GM12865 (cell line): ENCODE data around the gene RFXANK.
A peak's percentile ranks its signal among the peaks of the same experiment; 100 is the strongest.

Experiments
- DNase-seq: peaks from one replicate; pipeline ENCODE4 v3.0.0; 2010; ENCODE audit warnings: low read depth
- H3K4me3 ChIP-seq: 2 replicates; pipeline ENCODE4 v1.5.1; 2011; ENCODE audit warnings: mild to moderate bottlenecking, low read depth, low read length, control low read depth
- TF ChIP-seq, protein P1 (sequence below): IDR thresholded peaks from 2 replicates; pipeline ENCODE4 v1.5.1; 2011; ENCODE audit warnings: low read length, control low read depth, low read depth, inconsistent platforms; ENCODE audit not compliant: insufficient read depth; ENCODE audit errors: missing control alignments

The RFXANK gene

DNA sequence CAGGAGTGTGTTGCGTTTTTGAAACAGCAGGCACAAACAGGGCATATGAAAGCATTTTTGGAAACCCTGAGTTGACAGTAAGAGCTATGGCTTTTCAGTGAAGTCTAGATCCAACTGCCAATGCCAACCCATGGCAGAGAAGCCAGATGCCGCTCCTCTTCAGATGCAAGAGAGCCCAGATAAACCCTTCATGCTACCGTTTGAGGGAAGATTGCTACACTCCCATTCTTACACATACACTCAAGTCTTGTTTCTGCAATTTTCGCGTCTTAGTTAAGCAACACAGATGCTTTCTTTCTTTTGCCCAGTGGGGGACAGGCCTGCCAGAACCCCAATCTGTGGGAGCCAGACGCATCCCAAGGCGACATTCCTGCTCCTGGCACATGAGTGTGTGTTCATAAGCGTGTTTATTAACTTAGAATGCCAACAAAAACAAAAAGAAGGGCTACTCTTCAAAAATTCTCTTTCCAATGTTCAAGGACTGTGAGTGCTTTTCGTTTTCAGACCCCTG, 10.5 kb upstream of the RFXANK start:
- TF ChIP-seq, protein P1, sequence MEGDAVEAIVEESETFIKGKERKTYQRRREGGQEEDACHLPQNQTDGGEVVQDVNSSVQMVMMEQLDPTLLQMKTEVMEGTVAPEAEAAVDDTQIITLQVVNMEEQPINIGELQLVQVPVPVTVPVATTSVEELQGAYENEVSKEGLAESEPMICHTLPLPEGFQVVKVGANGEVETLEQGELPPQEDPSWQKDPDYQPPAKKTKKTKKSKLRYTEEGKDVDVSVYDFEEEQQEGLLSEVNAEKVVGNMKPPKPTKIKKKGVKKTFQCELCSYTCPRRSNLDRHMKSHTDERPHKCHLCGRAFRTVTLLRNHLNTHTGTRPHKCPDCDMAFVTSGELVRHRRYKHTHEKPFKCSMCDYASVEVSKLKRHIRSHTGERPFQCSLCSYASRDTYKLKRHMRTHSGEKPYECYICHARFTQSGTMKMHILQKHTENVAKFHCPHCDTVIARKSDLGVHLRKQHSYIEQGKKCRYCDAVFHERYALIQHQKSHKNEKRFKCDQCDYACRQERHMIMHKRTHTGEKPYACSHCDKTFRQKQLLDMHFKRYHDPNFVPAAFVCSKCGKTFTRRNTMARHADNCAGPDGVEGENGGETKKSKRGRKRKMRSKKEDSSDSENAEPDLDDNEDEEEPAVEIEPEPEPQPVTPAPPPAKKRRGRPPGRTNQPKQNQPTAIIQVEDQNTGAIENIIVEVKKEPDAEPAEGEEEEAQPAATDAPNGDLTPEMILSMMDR: no peak
- H3K4me3 ChIP-seq: no peak overlapping the region
- DNase-seq: no peak

DNA sequence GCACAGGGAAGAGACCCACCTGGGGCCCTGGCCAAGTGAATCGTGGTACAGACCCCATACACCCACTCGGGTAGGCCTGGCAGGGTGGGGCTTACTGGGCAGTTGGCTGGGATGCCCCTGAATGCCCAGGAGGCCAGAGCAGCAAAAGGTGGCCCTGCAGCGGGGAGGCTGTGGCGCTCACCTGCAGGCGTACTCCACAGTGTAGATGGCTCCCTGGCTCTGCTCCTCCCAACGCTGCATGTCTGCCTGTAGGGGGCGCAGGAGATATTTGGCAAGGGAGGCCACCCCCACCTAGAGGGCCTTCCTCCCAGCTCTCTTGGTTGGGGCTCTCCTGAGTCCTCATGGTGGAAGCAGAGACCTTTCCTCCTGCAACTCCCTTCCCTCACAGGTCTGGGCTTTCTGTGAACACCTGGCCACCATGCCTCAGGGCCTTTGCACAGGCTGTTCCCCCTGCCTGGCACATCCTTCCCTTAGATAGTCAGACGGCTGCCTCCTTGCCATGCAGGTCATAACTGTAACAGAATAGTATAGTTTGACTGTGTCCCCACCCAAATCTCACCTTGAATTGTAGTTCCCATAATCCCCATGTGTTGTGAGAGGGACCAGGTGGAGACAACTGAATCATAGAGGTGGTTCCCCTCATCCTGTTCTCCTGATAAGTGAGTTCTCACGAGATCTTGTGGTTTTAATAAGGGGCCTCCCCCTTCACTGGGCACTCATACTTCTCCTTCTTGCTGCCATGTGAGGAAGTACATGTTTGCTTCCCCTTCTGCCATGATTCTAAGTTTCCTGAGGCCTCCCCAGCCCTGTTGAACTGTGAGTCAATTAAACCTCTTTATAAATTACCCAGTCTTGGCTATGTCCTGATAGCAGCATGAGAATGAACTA, 6.0 kb upstream of the RFXANK start:
- TF ChIP-seq, protein P1: peak; percentile 67
- DNase-seq: peak; percentile 72
- H3K4me3 ChIP-seq: no peak overlapping the region

DNA sequence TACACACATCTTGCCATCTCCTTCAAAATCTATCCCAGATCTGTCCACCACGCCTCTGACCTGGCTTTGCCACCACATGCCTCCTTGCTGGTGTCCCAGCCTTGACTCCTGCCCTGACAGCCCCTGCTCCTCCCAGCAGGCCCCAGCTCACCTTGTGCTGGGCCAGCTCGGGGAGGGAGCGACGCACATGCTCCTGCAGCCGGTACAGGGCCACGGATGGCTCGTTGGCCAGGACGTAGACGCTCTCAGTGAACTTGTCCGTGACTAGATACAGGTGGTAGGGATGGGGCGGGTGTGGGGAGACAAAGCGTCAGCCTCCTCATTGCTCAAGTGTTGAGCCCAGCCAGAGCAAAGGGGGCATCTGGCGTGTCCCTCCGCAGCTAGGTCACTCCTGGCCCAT, 5.3 kb upstream of the RFXANK start:
- no peak for DNase-seq
- TF ChIP-seq, protein P1: no peak
- no peak overlapping the region for H3K4me3 ChIP-seq

- no peak for DNase-seq
- TF ChIP-seq, protein P1: no peak
- peak overlapping the region; percentile 100 for H3K4me3 ChIP-seq
Observed at GRCh38 chr19:19191768-19192077, 335 bp upstream of the RFXANK start.

GRCh38 chr19:19192910-19193423, 909 bp downstream of the RFXANK start:
- DNase-seq: no peak
- TF ChIP-seq, protein P1: no peak
- peak overlapping the region; percentile 92 for H3K4me3 ChIP-seq

GRCh38 chr19:19193926-19194325, 1.9 kb downstream of the RFXANK start:
- H3K4me3 ChIP-seq: peak overlapping the region; percentile 92
- DNase-seq: no peak
- TF ChIP-seq, protein P1: no peak
